Cerebellar cortex (tissue), 1 donor: ENCODE data around the gene ZCCHC24.
A peak's percentile ranks its signal among the peaks of the same experiment; 100 is the strongest.

Source experiments
- DNase-seq: peaks from one replicate; pipeline ENCODE4 v3.0.0-alpha.2; 2015; ENCODE audit warnings: low spot score

ZCCHC24 gene

DNA sequence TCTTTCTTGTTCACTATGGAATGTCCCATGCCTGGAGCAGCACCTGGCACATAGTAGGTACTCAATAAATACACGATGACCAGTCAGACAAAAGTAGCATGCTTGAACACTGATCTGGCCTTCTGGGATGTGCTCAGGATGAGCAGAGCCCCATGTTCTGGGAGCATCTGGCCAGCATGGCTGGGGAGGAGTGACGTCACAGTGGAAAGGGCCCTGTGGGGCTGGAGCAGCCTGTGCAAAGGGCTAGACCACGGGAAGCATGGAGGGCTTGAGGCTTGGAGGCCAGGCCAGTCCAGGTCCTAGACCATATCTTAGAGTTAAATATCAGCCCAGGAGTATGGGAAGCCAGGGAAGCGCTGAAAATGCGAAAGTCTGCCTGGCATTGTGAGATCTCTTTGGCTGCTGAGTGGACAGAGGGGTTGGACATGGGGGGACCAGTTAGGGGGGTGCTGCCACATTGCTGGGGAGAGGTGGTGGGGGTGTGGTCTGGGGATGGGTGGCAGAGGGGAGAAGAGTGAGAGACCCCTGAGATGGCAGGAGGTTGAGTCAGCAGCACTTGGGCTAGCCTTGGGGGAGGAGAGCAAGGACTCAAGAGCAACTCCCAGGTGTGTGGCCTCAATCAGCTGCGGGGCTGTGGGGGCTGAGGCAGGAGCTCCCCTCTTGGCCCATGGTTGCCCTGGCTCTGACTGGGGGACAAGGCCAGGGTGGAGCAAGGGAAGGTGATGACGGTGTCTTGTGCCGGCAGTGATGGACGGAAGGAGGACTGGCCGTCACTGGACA lies 34.9 kb downstream of the ZCCHC24 start:
- DNase-seq, result no peak

DNA sequence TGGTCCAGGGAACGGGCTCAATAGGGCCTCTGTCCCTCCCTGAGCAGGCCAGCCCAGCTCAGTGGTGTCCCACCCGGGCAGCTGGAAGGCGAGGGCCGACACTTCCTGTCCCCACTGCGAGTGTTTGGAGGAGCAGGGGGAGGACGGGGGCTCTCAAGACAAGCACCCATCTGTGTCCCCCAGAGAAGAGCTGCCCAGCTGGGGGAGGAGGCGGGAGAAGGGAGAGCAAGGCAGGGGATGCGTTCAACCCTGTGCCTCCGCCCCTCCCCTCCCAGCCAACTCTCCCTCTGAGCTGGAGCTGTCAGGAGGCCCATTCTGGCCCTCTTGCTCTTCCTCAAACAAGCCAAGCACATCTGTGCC lies 35.7 kb downstream of the ZCCHC24 start:
- DNase-seq, result peak; percentile 11

- DNase-seq, result no peak
Observed at GRCh38 chr10:79409038-79409725, 36.2 kb downstream of the ZCCHC24 start.

- DNase-seq, result no peak
Observed at GRCh38 chr10:79407811-79408795, 37.3 kb downstream of the ZCCHC24 start.

DNA sequence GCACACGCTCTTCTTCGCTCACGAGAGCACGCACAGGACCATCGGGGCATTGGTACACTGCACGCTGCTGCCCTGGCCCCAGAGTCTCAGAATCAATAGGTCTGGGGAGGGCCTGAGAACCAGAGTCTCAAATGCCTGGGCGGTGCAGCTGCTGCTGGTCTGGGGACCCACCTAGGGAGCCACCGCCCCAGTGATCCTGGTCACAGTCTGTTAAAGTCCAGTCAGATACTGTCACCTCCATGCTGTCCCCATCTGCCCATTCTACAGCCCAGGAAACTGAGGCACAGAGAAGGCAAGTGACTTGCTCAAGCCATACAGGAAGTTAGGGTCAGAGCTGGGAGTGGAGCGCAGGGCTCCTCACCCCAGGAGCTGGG lies 38.0 kb downstream of the ZCCHC24 start:
- DNase-seq, result no peak

- no peak for DNase-seq
Observed at GRCh38 chr10:79406683-79407422, 38.6 kb downstream of the ZCCHC24 start.

- no peak for DNase-seq
Observed at GRCh38 chr10:79405995-79406515, 39.4 kb downstream of the ZCCHC24 start.

DNA sequence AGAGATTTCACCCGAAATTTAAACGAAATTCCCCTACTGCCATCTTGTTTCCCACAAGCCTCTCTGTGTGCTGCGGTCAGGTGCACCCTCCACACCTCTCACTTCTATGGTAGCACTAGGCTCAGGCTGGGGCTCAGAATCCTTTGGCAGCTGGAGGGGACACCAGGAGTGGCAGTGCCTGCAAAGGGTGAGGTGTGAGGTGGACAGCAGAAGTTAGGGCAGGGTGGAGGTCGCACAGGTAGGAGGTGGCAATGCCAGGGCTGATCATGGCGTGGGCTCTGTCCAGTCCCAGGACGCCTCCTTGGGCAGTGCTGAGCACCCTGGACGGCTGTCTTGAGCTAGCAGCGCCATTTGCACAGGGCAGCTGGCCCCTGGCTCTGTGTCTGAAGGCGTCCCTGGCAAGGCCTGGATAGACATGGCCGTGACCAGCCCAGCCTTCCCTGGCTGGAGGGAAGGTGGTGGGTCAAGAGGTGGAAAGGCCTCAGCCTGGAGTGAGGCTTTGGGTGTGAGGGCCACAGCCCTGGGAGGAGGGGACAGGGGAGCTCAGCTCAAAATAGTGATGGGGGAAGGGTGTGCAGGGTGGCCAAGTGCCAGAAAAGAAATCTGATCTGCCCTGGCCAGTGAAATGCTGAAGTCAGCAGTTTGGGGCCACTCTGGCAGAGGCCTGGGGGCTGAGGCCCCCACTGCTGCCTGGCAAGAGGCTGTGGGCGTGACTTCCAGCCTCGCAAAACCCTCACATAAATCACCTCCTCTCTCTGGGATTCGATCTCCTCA lies 40.0 kb downstream of the ZCCHC24 start:
- DNase-seq, result no peak

- no peak for DNase-seq
Observed at GRCh38 chr10:79404690-79405131, 40.7 kb downstream of the ZCCHC24 start.

DNA sequence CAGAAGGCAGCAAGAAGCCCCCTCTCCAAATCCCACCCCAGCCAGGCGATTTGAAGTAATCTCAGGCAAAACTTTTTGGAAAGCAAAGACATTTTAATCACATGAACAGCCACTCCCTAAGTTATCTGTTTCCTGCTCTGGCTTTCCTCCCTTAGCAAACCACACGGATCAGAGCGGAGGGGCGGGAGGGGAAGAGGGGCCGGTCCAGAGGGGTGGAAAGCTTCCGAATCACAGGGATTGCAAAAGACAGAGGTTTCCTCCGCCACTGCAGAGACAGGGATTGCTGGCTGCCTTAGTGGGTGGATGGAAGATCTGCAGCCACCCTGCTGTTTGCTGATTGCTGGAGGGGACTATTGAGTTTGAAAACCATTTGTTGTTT lies 41.2 kb downstream of the ZCCHC24 start:
- DNase-seq, result no peak

DNA sequence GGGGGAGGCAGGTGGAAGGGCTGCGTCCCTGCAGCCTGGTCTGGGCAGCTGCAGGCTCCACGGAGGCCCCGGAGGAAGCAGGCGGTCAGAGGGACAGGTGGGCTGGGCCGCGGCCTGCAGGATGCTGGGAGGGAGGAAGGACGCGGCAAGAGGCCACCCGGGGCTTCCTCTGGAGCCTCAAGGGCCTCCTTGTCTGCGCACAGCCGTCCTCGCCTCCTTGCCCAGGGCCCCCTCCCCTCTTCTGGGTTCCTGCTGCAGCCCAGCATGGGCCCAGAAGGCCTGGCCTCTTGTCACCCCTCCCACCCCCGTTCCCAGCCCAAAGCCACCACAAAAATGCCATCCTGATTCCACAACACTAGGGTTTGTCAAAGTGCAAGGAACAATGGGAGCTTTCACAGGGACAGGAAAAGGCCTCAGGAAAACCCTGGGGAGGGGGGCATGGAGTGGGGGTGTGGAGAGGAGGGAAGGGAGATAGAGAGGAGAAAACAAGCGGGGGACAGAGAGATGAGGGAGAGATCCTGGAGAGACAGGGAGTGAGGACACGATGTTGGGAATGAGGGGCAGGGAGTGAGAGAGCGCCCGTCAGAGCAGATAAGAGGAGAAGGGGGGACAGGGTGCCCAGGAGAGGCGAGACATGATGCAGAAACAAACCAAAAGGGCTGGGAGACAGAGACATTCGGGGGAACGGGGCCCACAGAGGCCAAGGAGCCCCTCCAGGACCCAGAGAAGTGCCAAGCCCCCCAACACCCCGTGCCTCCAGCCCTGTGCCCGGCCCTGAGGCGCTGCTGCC lies 41.8 kb downstream of the ZCCHC24 start:
- DNase-seq, result no peak

GRCh38 chr10:79402951-79403350 lies 42.5 kb downstream of the ZCCHC24 start:
- DNase-seq, result no peak

GRCh38 chr10:79402625-79402946 lies 42.8 kb downstream of the ZCCHC24 start:
- DNase-seq, result no peak

DNA sequence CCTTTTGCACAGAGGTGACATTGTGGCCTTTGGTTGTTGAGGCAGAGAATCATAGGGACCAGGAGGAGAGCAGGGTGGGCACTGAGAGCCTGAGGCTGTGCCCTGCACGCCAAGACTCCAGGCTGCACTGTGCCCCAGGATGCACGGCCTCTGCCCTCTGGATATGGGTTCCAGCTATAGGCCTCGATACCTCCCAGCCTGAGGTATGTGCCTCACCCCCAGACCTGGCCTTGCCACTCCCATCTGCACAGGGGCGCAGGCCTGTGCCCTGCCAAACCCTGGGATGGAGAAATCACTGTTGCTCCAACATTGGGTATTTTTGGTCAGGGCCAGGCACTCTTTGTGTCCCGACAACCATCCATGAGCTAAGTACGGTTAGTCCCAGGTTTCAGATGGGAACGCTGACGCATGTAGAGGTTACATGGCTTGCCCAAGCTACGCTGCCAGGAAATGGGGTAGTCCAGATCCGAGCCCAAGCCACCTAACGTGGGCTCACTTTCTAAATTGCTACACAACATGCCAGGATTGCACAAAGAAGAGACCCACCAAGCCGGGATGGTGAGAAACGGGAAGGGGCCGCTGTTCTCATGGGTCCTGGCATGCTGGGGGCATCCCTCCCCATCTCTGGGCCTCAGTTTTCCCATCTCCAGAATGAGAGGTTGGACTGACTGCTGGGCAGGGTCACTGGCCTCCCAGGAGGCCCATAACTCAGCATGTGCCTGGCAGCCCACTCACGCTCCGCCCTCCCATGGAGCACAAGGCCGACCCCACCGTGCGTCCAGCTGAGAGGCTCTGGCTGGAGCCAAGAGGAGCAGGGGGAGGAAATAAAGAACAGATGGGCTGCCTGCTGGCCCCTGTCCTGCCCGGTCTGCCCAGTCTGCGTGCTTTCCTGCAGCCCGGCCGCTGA lies 44.2 kb downstream of the ZCCHC24 start:
- peak; percentile 60 for DNase-seq

DNA sequence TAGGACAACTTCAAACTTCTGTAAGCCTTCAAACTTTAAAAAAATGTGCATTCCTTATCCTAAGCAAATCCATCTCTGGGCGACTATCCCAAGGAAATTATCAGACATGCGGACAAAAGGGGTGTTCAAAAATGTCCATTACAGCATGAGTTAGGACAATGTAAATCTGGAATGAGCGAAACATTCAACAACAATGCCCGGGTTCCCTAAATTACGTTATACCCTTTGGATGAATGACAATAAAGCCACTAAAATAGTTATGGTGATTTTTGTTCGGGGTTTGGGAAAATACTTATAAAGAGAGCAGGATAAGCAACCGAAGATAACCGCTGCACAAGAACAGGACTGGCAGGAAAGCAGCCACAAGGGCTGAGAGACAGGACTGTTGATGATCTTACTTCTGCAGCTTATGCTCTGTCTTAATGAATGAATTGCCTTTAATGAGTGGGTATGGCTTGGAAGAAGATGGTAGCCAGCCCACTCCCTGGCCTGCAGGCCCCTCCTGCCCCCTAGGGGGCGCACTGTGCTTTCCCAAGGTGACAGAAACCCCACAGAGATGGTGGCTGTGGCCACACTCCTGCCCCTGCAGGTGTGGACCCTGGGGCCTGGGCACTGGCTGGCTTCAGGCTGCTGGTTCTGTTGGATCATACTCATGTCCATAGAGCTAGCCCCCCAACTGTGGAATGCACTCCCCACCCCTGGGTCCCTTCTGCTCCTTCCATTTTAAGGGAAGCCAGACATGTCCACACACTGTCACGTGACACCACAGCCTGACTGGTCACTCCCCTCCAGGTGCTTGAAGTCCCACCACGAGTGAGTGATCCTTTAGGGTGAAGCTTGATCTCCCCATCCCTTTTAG lies 45.0 kb downstream of the ZCCHC24 start:
- DNase-seq, result peak; percentile 18

DNA sequence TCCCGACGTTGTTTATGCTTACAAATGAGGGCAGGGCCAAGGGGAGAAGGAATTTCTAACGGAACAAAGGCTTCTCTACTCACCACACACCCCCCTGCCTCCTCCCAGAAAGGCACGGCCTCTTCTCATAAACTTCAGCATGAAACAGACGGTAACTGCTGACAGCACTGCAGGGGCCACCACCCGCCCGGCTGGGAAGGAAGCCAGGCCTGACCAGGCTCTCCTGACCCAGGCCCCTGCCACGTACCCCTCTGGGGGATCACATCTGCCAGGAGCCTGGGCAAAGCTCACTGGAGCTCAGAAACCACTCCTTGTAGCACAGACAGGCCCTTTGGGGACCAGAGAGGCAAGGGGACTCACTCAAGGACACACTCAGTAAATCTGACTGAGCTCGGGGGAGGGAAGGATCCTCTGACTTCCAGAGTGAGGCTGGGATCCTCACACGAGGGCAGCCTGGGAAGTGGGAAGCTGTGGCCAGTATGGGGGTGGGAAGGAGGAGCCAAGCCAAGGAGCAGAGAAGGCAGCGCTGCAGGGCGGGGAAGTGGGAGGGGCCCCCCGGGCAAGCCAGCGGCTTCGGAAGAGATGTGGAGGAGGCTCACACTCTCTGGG lies 46.1 kb downstream of the ZCCHC24 start:
- DNase-seq, result peak; percentile 13

DNA sequence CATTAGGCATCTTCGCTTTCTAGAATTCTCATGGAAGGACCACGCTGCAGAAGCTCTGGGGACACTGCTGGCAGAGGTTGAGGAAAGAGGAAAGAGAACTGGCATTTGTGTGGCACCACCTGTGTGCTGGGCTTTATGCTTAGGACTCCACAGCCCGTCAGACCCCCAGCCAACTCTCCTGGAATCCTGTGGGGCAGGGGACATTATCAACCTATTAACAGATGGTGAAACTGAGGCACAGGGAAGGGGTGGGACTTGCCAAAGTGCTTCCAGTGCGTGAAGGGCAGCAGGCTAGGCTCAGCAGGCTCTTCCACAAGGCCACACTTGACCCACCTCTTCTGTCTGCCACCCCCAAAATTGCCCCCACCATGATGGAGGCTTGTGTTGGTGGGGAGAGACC lies 46.8 kb downstream of the ZCCHC24 start:
- no peak for DNase-seq
